Mesodermal cell (in vitro differentiated cells): Measurements from ENCODE around the gene MBOAT1.

Source experiments
- H3K27ac ChIP-seq: 2 replicates; pipeline ENCODE4 v1.7.0; 2013; ENCODE audit warnings: mild to moderate bottlenecking, low read depth, low read length, moderate library complexity; ENCODE audit not compliant: severe bottlenecking
- H3K36me3 ChIP-seq: 2 replicates; pipeline ENCODE4 v1.7.1; 2013; ENCODE audit warnings: mild to moderate bottlenecking, low read length, moderate library complexity; ENCODE audit not compliant: control insufficient read depth, insufficient read depth
- H3K4me1 ChIP-seq: one replicate; pipeline ENCODE4 v1.7.1; 2013; ENCODE audit warnings: mild to moderate bottlenecking, low read length; ENCODE audit not compliant: insufficient read depth, control insufficient read depth, poor library complexity, severe bottlenecking
- H3K4me3 ChIP-seq: 2 replicates; pipeline ENCODE4 v1.7.0; 2013; ENCODE audit warnings: low read length, control low read depth, mild to moderate bottlenecking; ENCODE audit not compliant: insufficient read depth, poor library complexity, severe bottlenecking; ENCODE audit errors: extremely low read depth
- H3K9me3 ChIP-seq: 2 replicates; pipeline ENCODE4 v1.7.1; 2013; ENCODE audit warnings: mild to moderate bottlenecking, low read length, moderate library complexity; ENCODE audit not compliant: control insufficient read depth
- WGBS, 2 experiments: methylation state at CpG; one replicate each; pipeline ENCODE4 v1.1.5; 2013; ENCODE audit warnings: missing lambda C conversion rate in 2 of 2; ENCODE audit not compliant: insufficient coverage in 2 of 2; 5-methylcytosine and 5-hydroxymethylcytosine counted together

Gene MBOAT1

GRCh38 chr6:20168690-20169089, 43.6 kb downstream of the MBOAT1 start:
- H3K36me3 ChIP-seq = no peaks in the 10 kb centered on the region
- WGBS, 2 experiments = no CpG with 5 or more reads among the region's 2 CpGs
- no peak overlapping the region for H3K4me3 ChIP-seq
- H3K27ac ChIP-seq = no peak overlapping the region
- H3K9me3 ChIP-seq = no peaks in the 10 kb centered on the region
- no peaks in the 10 kb centered on the region for H3K4me1 ChIP-seq

GRCh38 chr6:20167601-20168000, 44.7 kb downstream of the MBOAT1 start:
- WGBS, 2 experiments = 90% methylated on average over 2 of the region's 2 CpGs; no CpG with 5 or more reads in 1 of the 2 experiments
- Histone ChIP-seq H3K36me3 (no peaks in the 10 kb centered on the region), H3K4me1 (no peaks in the 10 kb centered on the region), H3K4me3 (no peak overlapping the region), H3K9me3 (no peaks in the 10 kb centered on the region), H3K27ac (no peak overlapping the region)

- no peaks in the 10 kb centered on the region for H3K9me3 ChIP-seq
- H3K4me3 ChIP-seq = no peak overlapping the region
- H3K36me3 ChIP-seq = no peaks in the 10 kb centered on the region
- no peaks in the 10 kb centered on the region for H3K4me1 ChIP-seq
- H3K27ac ChIP-seq = no peak overlapping the region
- no CpG with 5 or more reads among the region's 2 CpGs for WGBS, 2 experiments
These were observed 46.1 kb downstream of the MBOAT1 start for GRCh38 chr6:20166210-20166609.

- no peaks in the 10 kb centered on the region for H3K4me1 ChIP-seq
- WGBS, 2 experiments = 95 to 100% methylated on average over 2 of the region's 2 CpGs
- no peak overlapping the region for H3K27ac ChIP-seq
- H3K4me3 ChIP-seq = no peak overlapping the region
- H3K36me3 ChIP-seq = no peaks in the 10 kb centered on the region
- no peaks in the 10 kb centered on the region for H3K9me3 ChIP-seq
These were observed 49.8 kb downstream of the MBOAT1 start for GRCh38 chr6:20162515-20162914.

- H3K4me3 ChIP-seq = no peak overlapping the region
- H3K36me3 ChIP-seq = no peaks in the 10 kb centered on the region
- 77 to 79% methylated on average over 6 to 7 of the region's 9 CpGs for WGBS, 2 experiments
These were observed 51.6 kb downstream of the MBOAT1 start for GRCh38 chr6:20160541-20161283.

GRCh38 chr6:20159781-20160540, 52.3 kb downstream of the MBOAT1 start:
- H3K4me3 ChIP-seq = no peak overlapping the region
- no peaks in the 10 kb centered on the region for H3K36me3 ChIP-seq
- no peaks in the 10 kb centered on the region for H3K9me3 ChIP-seq
- no peak overlapping the region for H3K27ac ChIP-seq
- 86 to 96% methylated on average over 1 to 4 of the region's 5 CpGs for WGBS, 2 experiments
- H3K4me1 ChIP-seq = no peaks in the 10 kb centered on the region

More at GRCh38 chr6:20160541-20161283, 51.6 kb downstream of the MBOAT1 start:
- no peaks in the 10 kb centered on the region for H3K4me1 ChIP-seq
- no peaks in the 10 kb centered on the region for H3K9me3 ChIP-seq
- no peak overlapping the region for H3K27ac ChIP-seq

GRCh38 chr6:20159098-20159497, 53.2 kb downstream of the MBOAT1 start:
- no peak overlapping the region for H3K27ac ChIP-seq
- H3K36me3 ChIP-seq = no peaks in the 10 kb centered on the region
- no peaks in the 10 kb centered on the region for H3K4me1 ChIP-seq
- WGBS, 2 experiments = 67 to 100% methylated on average over 2 to 3 of the region's 4 CpGs
- no peak overlapping the region for H3K4me3 ChIP-seq
- no peaks in the 10 kb centered on the region for H3K9me3 ChIP-seq

GRCh38 chr6:20158676-20159075, 53.6 kb downstream of the MBOAT1 start:
- H3K36me3 ChIP-seq = no peaks in the 10 kb centered on the region
- no peaks in the 10 kb centered on the region for H3K9me3 ChIP-seq
- WGBS, 2 experiments = 81% methylated on average over 3 of the region's 4 CpGs; no CpG with 5 or more reads in 1 of the 2 experiments
- H3K4me1 ChIP-seq = no peaks in the 10 kb centered on the region
- no peak overlapping the region for H3K27ac ChIP-seq
- no peak overlapping the region for H3K4me3 ChIP-seq

GRCh38 chr6:20156824-20157223, 55.4 kb downstream of the MBOAT1 start:
- WGBS, 2 experiments = no CpG with 5 or more reads among the region's 2 CpGs
- no peaks in the 10 kb centered on the region for H3K36me3 ChIP-seq
- H3K27ac ChIP-seq = no peak overlapping the region
- no peaks in the 10 kb centered on the region for H3K9me3 ChIP-seq
- H3K4me3 ChIP-seq = no peak overlapping the region
- no peaks in the 10 kb centered on the region for H3K4me1 ChIP-seq

GRCh38 chr6:20154753-20155152, 57.5 kb downstream of the MBOAT1 start:
- H3K36me3 ChIP-seq = no peaks in the 10 kb centered on the region
- 94 to 100% methylated on average over 2 of the region's 2 CpGs for WGBS, 2 experiments
- H3K4me3 ChIP-seq = no peak overlapping the region

GRCh38 chr6:20153194-20153593, 59.1 kb downstream of the MBOAT1 start:
- H3K36me3 ChIP-seq = no peaks in the 10 kb centered on the region
- WGBS, 2 experiments = 52 to 64% methylated on average over 2 to 3 of the region's 3 CpGs
- H3K9me3 ChIP-seq = no peaks in the 10 kb centered on the region
- no peak overlapping the region for H3K27ac ChIP-seq
- no peaks in the 10 kb centered on the region for H3K4me1 ChIP-seq
- no peak overlapping the region for H3K4me3 ChIP-seq

More at GRCh38 chr6:20154753-20155152, 57.5 kb downstream of the MBOAT1 start:
- Histone ChIP-seq H3K4me1 (no peaks in the 10 kb centered on the region), H3K27ac (no peak overlapping the region), H3K9me3 (no peaks in the 10 kb centered on the region)
